Activated T-helper 1 cell treated with Interleukin-2 at 50 U/mL for 16 hours (primary cell): ENCODE results near the gene POLDIP3.
A peak's percentile ranks its signal among the peaks of the same experiment; 100 is the strongest.

ENCODE experiments used
- DNase-seq: peaks from one replicate; pipeline ENCODE4 v3.0.0-alpha.2; 2020; ENCODE audit warnings: low read depth

Gene POLDIP3

DNA sequence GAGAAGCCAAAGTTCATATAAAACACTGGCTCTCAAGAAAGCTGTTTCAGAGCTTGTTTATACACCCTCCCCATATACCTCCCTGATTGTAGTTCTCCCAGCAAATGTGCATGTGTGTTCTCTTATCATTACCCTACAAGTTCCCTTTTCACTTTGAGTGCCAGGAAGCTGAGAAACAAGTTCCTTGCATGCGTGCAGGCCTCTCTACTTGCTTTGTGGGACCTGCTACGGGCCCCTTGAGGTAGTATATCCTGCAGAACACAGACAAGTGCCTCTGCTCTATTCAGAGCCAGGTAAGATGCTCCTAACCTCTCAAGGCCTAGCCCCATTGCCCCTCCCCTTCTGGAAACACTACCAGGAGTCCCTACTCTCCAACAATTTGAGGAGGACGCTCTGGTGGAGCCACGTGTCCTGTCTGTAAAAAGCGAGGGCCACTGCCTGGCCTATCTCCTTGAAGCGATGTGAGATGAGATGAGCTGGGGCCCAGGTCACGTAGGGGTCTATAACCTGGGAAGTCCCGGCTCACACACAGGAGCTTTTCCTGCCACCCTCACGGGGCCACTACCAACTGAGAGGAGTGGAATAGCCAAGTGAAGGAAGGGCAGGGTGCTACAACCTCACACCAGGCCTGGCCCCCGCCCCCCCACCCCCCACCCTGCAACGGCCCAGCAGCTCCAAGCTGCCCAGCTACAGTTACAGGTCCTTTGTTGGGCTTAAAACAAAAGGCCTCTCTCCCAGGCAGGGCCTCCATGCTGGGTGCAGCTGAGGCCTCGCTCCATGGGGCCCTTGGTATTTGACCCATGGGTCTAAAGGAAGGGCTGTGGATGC, 28.3 kb upstream of the POLDIP3 start:
- DNase-seq, result no peak

DNA sequence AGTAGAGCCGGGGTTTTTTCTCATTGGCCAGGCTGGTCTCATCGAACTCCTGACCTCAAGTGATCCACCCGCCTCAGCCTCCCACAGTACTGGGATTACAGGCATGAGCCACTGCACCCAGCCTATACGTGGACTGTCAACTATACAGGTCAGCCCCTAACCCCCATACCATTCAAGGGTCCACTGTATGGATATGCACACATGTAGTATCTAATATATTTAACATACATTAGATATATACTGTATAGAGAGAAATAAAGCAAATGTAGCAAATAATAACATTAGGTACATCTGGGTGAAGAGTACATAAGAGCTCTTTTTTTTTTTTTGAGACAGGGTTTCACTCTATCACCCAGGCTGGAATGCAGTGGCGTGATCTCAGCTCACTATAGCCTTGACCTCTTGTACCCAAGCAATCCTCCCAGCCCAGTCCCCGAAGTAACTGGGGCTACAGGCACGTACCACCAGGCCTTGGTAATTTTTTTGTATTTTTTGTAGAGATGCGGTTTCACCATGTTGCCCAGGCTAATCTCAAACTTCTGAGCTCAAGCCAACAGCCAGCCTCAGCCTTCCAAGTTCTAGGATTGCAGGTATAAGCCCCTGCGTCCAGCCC, 27.2 kb upstream of the POLDIP3 start:
- DNase-seq, result no peak

DNA sequence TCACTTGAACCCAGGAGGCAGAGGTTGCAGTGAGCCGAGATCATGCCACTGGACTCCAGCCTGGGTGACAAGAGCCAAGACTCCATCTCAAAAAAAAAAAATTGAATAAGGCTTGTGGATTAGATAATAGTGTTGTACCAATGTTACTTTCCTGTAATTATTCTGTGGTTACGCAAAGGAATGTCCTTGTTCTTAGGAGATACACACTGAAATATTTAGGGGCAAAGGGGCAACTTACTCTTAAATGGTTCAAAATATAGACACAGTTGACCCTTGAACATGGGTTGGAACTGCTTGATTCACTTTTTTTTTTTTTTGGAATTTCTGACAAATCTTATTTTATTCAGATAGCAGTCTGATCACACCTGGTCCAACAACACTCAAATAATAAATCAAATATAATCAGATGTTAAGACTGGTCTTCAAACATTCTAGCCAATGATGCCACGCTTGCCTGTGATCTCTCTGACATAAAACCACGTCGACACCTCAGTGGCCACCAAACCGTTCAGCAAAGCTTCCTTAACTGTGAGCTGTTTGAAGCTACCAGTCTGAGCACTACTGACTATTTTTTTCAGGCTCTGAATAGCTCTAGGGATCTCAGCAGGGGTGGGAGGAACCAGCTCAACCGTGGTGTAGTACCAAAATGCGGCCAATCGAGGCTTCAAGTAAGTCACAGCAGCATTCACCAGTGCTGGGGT, 25.0 kb upstream of the POLDIP3 start:
- no peak for DNase-seq

DNA sequence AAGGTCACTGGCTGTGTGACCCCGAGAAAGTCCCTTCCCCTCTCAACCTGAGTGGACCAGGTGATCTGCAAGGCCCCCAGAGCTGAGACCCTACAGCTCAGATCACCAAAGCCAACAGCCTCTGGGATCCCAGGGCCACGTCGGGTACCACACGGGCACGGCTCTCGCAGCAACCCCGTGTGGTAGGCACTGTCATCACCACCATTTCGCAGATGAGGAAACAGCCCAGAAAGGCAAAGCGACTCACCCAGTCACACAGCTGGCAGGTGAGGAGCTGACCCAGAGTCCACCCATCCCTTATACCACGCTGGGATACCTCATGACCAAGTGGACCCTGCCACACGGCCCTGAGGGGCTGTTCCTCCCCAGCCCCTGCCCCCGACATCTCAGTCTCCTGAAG, 22.9 kb upstream of the POLDIP3 start:
- no peak for DNase-seq

DNA sequence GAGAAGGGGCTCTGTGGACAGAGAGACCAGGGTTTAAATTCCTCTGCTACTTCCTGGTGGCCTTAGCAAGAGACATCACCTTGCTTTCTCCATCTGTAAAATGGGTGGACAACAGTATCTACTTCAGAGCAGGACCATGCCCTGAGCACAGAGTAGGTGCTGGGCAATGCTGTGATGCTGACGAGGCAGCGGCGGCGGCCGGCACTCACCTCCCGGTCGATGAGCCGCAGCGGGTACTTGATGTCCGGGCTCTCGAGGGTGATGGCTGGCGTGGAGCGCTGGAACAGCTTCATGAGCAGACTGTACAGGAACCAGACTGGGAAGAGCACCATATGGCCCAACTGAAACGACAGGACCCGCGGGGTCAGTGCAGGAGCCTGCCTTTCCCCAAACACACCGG, 21.8 kb upstream of the POLDIP3 start:
- no peak for DNase-seq

DNA sequence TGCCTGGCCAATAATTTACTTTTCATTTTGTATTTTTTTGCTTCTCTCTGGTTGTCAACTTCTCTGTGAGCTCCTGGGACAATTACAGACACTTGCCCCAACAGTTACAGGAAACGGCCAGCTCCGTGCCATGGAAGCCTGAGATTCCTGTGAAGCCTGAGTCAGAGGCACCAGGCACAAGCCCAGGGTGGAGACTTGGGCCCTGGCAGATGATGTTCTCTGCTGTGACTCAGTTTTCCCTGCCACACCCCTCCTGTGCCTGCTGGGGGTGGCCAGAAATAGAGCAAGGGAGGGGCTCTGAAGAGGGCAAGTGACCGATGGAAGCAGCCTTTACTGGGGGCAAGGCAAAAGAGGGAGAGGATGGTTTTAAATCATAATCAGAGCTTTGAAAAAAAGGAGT, 20.8 kb upstream of the POLDIP3 start:
- DNase-seq, result no peak

DNA sequence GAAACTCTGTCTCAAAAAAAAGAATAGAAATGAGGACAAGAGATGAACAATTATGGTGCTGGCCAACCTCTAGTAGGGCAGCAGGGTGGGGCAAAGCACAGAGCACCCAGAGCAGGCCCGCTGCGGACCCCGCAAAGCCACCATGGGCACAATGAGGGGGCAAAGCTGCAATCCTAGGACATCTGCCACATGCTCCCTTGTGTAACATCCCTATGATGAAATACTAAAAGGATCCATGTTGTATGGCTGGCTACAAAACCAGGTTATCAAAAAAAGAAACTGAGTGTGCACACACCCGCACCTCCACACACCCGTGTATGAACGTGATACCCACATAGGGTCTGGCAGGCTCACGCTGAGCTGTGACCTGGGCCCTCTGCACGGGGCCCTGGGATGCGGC, 18.3 kb upstream of the POLDIP3 start:
- DNase-seq, result no peak

DNA sequence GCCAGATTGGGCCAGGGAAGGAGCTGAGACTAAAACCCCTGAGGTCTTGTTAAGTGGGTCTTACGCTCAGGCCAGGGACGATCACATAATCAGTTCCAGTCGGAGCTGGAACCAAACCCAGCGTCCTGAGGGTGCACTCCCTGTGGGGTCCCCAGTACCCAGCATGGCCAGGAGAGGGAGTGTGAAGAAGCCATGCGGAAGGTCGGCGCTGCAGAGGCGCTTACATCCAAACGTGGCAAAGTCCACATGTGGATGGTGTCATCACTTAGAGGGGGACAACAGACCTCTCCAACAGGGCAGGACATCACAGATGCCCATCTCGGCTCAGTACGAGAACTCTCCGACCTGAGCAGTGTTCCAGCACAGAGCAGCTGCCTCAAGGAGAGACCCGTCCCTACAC, 17.4 kb upstream of the POLDIP3 start:
- no peak for DNase-seq

DNA sequence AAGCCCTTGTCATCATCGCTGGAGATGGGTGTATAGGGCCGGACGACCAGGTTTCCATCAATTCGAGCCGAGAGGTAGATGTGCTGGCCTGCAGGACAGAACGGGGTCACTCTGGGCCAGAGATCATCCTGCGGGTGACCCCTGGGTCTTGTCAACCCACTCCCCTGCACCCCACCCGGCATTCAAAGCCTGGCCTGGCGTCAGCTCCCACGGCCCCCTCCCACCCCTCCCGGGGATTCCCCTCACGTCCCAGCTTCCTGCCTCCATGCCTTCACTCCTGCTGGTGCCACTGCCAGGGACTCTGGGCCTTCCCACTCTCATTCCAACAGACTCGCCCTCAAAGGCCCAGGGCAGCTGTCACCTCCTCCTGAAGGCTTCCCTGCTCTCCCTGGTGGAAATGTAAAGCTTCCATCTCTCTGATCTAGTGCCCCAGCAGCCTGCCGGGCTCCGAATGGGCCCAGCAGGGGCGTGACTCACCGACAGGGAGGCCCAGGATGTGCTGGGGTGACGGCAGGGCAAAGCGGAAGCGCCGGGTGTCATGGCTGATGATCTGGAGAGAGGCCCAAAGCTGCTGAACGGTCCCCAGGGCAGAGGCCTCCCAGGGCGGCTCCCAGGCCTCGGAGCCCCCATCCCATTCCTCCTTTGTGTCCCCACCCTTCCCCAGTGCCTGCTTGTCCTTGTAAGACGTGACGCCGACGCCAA, 16.4 kb upstream of the POLDIP3 start:
- DNase-seq, result no peak

DNA sequence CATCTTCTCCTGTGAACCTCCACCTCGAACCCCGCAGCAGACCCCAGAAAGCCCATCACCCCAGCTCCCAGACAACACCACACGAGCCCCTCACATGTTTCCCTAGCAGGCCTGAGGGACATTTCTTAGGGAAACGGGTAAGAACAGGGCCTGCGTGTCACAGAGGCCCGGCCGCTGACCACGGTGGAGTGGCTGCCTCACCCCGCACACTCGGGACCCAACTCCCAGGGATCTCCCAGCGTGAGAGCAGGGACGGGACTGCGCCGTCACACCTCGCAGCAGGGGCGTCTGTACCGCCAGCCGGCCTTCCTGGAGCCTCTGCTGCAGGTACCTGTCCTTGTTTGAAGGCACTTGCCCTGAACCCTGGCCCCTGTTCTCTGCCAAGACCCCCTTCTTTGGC, 15.5 kb upstream of the POLDIP3 start:
- no peak for DNase-seq

DNA sequence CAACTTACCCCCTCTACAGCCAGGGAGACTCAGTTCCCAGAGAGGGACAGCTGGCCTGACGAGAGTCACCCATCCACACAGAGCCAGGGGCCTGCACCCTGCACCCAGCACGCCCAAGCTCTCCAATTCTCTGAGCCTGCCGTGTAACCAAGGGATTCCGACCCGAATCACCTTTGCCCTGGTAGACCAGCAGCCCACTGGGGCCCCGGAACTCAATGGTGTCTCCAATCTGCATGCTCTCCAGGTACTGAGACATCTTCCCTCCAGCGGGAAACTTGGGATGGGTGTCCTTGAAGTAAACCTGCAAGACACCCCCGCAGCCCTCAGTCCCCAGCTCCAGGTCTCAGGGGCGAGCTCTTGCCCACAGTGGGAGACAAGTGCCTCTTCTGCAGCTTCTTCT, 13.3 kb upstream of the POLDIP3 start:
- no peak for DNase-seq

DNA sequence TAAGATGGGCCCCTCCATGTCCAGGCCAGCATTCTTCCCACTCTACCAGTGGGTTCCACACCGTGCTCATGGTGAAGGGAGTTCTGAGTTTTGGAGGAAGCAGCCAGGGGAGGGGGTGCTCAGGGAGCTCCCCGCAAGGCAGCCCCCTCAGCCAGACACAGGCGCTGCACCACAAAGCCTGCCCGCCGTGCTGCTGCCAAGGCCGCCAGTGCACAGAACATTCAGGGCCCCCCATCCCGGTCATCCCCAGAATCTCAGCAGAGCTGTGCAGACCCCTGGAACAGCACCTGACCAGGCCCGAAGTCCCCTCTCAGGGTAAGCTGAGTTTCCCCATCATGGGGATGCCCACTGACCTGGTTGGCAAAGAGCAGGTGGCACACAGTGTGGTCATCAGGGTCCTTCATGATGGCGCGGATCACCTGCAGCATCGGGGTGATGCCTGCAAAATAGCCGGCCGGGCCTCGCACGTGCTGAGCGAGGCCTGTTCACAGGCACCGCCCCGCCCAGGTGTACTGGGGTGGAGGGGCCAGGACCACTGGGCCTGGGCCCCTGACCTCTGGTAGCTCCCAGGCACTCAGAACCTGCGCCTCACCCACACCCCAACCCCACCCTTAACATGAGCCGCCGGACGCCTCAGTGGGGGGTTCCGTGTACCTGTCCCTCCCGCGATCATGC, 12.4 kb upstream of the POLDIP3 start:
- DNase-seq, result no peak

DNA sequence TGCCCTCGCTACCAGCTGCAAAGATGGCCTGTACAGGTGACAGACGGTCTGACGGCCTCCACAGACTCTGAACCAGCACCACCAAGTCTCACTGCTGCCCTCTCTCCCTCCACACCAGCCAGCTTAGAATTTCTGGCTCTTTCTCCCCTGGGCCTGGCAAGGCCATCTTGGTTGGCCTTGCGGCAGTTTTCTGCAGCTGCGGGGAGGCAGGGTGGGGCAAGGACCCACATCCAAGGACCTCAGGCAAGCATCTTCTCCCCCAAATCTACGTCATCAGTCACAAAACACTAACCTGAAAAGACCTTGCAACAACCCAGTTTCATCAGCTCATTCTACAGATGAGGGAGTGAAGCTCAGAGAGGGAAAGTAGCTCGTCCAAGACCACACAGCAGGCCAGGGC, 11.7 kb upstream of the POLDIP3 start:
- no peak for DNase-seq

DNA sequence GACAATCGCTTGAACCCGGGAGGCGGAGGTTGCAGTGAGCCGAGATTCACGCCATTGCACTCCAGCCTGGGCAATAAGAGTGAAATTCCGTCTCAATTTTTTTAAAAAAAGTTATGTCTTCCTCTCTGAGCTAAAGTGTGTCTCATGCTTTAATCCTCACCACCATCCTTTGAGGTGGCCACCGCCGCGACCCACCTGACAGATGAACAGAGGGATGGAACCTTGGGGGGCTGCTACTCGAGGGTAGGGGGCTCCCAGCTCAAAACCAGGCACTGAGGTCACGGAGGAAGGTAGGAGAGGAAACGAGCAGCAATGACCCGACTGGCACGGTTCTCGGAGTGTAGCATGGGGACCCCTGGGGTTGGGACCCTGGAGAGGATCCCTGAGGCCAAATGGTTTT, 10.7 kb upstream of the POLDIP3 start:
- DNase-seq, result no peak

DNA sequence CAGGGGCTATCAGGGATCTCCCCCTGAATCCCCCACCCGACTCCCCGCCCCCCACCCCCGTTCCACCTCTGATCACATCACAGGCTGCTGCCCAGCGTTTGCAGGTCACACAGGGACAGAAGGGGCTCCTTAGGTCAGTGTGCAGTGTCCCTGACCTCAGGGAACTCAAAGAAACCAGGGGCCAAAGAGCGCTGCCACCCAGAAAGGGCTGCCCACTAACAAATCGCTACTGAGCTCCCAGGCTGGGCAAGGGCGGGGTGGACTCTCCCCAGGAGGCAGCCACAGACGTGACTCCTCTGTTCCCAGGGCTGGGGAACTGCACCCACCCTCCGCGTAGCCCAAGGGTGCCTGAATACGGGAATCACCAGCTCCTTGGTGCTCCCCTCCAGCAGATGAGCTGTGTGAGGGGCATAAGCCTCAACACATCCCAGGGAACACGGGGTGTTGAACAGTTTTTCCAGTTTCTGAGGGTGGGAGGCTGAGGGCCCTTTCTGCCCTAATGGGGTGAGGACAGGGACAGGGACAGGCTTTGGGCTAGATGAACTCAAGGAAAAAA, 9.9 kb upstream of the POLDIP3 start:
- no peak for DNase-seq

DNA sequence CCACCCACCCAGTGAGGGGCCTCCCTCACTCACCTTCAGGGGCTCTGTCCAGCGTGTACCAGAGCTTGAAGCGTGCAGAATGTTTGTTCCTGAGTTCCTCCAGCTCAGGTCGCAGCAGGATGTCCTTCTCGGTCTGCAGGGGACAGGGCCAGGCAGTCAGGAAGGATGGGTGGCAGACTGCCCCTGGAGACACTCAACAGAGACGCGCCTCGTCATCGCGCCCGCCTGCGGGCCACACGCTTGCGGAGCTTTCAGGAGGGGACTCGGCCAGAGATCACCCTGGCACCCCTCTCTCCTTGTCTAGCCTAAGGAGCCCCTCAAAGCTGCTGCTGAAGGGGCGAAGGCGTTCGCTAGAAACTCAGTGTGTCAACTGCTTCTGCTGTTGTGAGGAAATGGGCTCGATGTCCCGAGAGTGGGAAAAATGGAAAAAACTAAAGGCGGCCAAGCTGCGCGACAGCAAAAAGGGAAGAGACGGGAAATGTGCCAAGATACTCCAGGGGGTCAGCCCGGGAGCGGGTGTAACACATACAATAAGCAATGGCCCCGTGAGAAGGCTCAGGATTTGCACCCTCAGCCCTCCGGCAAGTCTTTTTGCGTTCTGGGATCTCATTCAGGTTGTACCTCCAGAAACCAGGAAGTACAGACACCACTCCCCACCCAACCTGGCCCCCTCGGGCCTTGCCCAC, 9.2 kb upstream of the POLDIP3 start:
- DNase-seq, result no peak

DNA sequence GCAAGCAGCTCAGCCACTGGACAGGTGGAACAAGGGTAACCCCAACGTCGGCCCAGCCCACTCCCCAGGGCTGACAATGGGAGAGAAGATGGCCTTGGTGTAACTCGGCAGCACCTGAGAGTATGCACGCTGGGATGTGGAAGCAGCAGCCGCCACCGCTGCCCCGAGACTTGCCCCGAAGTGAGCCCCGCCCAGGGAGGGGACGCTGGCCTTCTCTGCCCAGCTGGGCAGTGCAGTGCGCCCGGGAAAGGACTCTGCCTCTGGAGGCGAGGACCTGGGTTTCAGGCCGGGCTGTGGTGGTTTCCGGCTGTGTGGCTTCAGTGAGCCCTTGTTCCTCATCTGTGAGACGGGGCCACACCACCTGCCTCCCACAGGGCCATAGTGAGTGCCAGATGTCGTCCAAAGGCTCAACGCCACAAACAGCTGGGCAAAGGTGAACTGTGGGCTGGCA, 8.6 kb upstream of the POLDIP3 start:
- DNase-seq, result no peak

DNA sequence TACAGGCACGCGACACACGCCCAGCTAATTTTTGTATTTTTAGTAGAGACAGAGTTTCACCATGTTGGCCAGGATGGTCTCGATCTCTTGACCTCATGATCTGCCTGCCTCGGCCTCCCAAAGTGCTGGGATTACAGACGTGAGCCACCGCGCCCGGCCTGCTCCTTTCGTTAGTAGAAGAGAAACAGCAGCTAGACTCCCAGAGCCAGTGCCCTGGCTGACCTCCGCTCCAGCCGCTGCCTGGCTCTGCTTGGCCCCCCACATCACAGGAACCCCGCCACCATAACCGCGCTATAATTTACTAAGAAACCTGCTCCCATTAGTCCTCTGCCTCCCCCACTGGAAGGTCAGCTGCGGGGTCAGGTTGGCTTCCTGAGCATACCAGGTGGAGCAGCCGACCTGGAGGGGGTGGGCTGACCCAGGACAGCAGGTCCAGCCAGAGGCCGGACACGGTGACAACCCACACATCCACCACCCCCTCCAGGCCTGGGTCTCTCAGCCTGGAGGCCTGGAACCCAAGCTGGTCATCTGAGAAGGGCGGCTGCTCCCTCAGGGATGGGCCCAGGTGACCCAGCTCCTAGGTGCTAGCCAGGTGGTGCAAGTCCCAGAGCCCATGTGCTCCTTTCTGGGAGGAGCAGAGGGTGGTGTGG, 7.5 kb upstream of the POLDIP3 start:
- DNase-seq, result no peak

DNA sequence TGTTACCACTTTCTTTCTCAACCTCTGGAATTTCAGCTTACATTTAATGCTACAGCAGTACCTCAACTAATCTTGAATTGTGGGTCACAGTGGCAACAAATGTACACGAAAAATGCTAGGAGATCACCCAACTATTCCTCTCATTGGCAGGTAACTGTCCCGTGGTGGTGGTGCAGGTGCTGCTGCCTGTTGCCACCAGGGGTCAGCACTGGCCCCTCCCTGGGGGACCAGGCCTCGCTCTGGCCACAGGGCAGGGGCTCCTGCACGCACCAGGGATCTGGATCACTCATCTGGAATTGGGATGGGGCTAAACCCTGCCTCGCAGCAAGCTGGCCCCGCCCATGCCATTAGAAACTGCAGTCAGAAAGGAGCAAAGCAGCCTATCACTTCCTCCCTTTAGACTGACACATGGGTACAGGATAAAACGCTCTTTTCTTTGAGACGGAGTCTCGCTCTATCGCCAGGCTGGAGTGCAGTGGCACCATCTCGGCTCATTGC, 6.9 kb upstream of the POLDIP3 start:
- DNase-seq, result peak; percentile 27

DNA sequence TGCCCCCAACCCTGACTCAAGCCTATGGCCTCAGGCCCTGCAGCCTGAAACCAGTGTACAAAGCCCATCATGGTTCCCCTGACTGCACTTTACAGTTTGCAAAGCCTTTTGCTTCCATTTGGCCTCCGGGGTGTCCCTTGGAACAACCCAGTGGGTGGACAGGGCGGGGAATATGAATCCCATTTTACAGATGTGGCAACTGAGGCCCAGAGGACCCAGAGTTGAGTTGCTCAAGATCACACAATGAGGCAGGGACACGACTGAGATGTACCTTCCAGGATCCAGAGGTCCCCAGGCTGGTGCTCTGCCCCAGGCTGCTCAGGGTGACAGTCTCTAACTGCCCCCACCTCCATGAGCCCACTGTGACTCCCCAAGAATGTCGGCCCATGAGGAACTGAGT, 5.4 kb upstream of the POLDIP3 start:
- no peak for DNase-seq
